ENCODE data around the gene APIP.

DNA sequence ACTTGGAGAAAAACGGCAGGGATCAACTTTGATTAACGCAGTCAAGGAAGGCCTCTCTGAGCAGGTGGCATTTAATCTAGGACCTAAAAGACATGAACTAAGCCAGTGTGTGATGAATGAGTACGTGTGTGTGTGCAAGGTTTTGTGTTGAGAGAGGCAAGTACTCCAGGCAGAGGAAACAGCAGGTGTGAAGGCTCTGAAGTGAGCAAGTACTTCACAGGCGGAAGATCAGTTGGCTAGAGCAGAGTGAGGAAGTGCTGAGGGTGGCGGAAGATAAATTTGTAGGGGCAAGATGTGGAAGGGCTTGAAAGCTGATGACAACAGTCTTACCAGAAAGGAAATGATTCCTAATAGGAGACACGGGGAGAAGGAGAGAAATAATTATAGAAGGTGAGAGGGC, 6.8 kb downstream of the APIP start:
- TF ChIP-seq EZH2 (IDR thresholded peaks at IDR 0.05; ENCODE audit: insufficient read depth, poor library complexity, severe bottlenecking), result no peak
- no peak for TF ChIP-seq EZH2phosphoT487 (IDR thresholded peaks at IDR 0.05; ENCODE audit: insufficient read depth, low read depth)

Data from GM23248 (cell line).